Retinal pigment epithelial cell (primary cell): Measurements from ENCODE around the gene CDHR1.

Source experiments
- DNase-seq: peaks from one replicate; pipeline ENCODE4 v3.0.0-alpha.2; 2010; ENCODE audit warnings: low read depth
- H3K4me3 ChIP-seq: 2 replicates; pipeline ENCODE4 v1.5.1; 2011; ENCODE audit warnings: mild to moderate bottlenecking, low read length, control low read depth, moderate library complexity
- CTCF ChIP-seq: conservative IDR thresholded peaks from 2 replicates; pipeline ENCODE4 v1.5.1; 2011; ENCODE audit warnings: low read depth, low read length, control low read depth, inconsistent platforms

CDHR1 gene

GRCh38 chr10:84201244-84201606, 6.9 kb downstream of the CDHR1 start:
- TF ChIP-seq CTCF, result no peak
- no peak for DNase-seq
- H3K4me3 ChIP-seq, result no peak overlapping the region

DNA sequence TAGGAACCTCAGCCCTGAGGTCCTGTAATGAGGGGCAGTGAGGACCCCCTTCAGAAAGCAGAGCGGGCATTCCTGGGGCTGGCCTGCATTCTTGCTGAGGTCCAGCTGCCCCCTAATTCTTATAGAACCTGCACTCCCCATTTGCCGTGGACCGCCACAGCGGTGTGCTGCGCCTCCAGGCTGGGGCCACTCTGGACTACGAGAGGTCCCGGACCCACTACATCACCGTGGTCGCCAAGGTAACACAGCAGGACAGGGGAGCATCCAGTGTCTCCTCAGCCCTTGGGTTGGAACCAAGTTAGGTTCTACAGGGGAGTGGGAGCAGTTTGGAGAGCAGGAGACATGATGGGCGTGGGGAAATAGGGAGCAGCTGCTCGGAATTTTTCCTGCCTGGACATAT, 7.3 kb downstream of the CDHR1 start:
- no peak for TF ChIP-seq CTCF
- DNase-seq, result no peak
- H3K4me3 ChIP-seq, result no peak overlapping the region

- no peak for DNase-seq
- no peak overlapping the region for H3K4me3 ChIP-seq
- no peak for TF ChIP-seq CTCF
Observed at GRCh38 chr10:84202349-84202748, 8.0 kb downstream of the CDHR1 start.

GRCh38 chr10:84204122-84204521, 9.8 kb downstream of the CDHR1 start:
- TF ChIP-seq CTCF, result peak; percentile 65
- H3K4me3 ChIP-seq, result no peak overlapping the region
- no peak for DNase-seq

DNA sequence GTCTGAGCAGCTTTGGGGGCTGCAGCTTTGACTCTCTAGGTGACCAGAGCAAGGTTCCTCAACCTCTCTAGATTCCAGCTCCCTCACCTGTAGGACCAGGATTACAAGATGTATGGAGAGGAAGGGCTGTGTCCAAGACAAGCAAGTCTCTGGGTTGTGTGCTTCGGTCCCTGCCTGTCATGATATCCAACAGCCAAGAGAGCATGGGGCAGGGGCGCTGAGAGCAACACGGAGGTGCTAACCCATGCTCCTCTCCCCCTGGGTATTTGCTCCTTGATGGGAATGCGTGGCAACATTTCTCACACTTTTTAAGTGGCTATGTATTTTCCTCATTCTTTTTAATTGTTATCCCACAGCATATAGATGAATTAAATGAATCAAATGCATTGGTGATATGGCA, 10.3 kb downstream of the CDHR1 start:
- no peak for TF ChIP-seq CTCF
- H3K4me3 ChIP-seq, result no peak overlapping the region
- DNase-seq, result no peak

- no peak overlapping the region for H3K4me3 ChIP-seq
- peak; percentile 95 for TF ChIP-seq CTCF
- DNase-seq, result no peak
Observed at GRCh38 chr10:84205049-84205852, 10.9 kb downstream of the CDHR1 start.

DNA sequence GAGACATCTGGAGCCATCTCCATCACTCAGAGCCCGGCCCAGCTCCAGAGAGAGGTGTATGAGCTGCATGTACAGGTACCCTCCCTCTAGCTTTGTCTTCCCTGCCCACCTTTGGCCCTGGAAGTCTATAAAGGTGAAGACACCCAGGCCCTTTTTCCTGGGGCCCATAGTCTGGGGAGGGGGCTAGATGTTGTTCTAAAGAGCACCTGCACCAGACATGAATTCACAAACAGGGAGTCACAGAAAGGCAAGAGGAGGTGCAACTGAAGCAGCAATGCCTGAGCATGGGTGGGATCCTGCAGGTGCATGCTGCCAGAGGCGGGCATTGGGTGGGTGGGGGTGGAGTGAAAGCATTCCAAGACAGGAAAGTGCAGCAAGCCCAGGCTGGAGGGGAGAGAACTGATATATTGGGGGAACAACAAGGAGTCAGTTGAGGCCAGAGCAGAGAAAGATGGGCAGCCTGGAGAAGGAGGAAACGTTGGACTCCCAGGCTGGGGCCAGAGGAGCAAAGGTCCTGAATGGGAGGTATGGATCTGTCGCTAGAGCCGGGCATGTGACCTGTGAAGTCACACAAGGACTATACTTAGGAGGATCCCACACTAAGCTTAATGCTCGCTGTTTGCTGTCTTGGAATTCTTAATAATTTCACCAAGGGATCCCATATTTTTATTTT, 11.7 kb downstream of the CDHR1 start:
- no peak overlapping the region for H3K4me3 ChIP-seq
- no peak for DNase-seq
- TF ChIP-seq CTCF, result no peak
